Kidney capillary endothelial cell (primary cell): ENCODE data around the gene RRP1B.

Source experiments
- DNase-seq: peaks from one replicate; pipeline ENCODE4 v3.0.0-alpha.2; 2018; ENCODE audit warnings: low spot score

The RRP1B gene

GRCh38 chr21:43744725-43745124 lies 85.4 kb downstream of the RRP1B start:
- no peak for DNase-seq
